HEK293 (cell line): ENCODE results near the gene GRM5.
"Not testable (repeated sequence)": the region's sequence is repeated elsewhere in the genome, so short reads cannot be mapped to it uniquely, and the experiment has no call there.

Experiments
- TRIM28 ChIP-seq: IDR thresholded peaks from 2 replicates; pipeline ENCODE4 v1.6.1; 2011; ENCODE audit warnings: low read length, control low read depth, borderline replicate concordance
- ZNF426 ChIP-seq: fragments of 450-650 bp; formaldehyde crosslinking; IDR thresholded peaks from 2 replicates; pipeline ENCODE4 v1.5.1; 2017; ENCODE audit warnings: missing biosample characterization, missing genetic modification characterization, mild to moderate bottlenecking, inconsistent platforms, moderate library complexity
- TF ChIP-seq, protein P1 (sequence below): fragments of 450-650 bp; formaldehyde crosslinking; IDR thresholded peaks from 2 replicates; pipeline ENCODE4 v1.5.1; 2016; ENCODE audit warnings: missing biosample characterization, missing genetic modification characterization

DNA sequence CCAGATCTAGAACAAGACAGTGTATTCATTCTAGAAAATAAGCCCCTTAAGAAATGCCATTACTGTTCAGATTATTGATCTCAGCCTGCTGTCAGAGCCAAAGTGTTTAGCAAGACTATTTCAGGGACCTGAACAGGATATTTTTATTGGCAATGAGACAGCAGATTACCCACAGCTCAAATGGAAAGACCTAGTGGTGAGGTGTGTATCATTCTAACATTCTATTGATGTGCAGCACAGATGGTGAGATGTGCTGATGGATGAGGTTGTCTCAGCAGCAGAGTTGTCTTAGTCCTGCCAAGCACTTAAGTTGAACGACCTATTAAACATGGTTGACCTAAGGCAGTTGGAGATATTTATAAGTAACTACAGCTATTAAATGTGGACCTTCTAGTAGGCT, 219.5 kb downstream of the GRM5 start:
- TF ChIP-seq, protein P1, sequence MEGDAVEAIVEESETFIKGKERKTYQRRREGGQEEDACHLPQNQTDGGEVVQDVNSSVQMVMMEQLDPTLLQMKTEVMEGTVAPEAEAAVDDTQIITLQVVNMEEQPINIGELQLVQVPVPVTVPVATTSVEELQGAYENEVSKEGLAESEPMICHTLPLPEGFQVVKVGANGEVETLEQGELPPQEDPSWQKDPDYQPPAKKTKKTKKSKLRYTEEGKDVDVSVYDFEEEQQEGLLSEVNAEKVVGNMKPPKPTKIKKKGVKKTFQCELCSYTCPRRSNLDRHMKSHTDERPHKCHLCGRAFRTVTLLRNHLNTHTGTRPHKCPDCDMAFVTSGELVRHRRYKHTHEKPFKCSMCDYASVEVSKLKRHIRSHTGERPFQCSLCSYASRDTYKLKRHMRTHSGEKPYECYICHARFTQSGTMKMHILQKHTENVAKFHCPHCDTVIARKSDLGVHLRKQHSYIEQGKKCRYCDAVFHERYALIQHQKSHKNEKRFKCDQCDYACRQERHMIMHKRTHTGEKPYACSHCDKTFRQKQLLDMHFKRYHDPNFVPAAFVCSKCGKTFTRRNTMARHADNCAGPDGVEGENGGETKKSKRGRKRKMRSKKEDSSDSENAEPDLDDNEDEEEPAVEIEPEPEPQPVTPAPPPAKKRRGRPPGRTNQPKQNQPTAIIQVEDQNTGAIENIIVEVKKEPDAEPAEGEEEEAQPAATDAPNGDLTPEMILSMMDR (tag by site-specific recombination) = not testable (repeated sequence)
- TF ChIP-seq TRIM28, ZNF426: not testable (repeated sequence)
